Central memory CD8-positive, alpha-beta T cell (primary cell): ENCODE data around the gene TMPRSS11F.

ENCODE experiments used
- ATAC-seq: fragments of 150-1000 bp; cut with Tn5 transposase; replicated peaks from 2 replicates; pipeline ENCODE4 v1.10.0; 2022; ENCODE audit warnings: mild to moderate bottlenecking, moderate FRiP score, moderate number of reproducible peaks; ENCODE audit not compliant: poor library complexity, severe bottlenecking; ENCODE audit errors: extremely low read depth
- DNase-seq, 2 donors: peaks; one replicate each; pipeline ENCODE4 v3.0.0; 2021; ENCODE audit warnings: low spot score in 2 of 2
- H3K27ac Mint-ChIP-seq: one replicate; pipeline ENCODE4 v1.8.0; 2022; ENCODE audit warnings: low read depth, mild to moderate bottlenecking, moderate library complexity, mixed read lengths
- H3K27me3 Mint-ChIP-seq: one replicate; pipeline ENCODE4 v1.8.0; 2022; ENCODE audit warnings: mixed read lengths
- H3K36me3 Mint-ChIP-seq: one replicate; pipeline ENCODE4 v1.8.0; 2022; ENCODE audit warnings: mild to moderate bottlenecking, moderate library complexity, mixed read lengths; ENCODE audit not compliant: insufficient read depth
- H3K4me1 Mint-ChIP-seq: one replicate; pipeline ENCODE4 v1.8.0; 2022; ENCODE audit warnings: mixed read lengths
- H3K4me3 Mint-ChIP-seq: one replicate; pipeline ENCODE4 v1.8.0; 2022; ENCODE audit warnings: mild to moderate bottlenecking, moderate library complexity, mixed read lengths
- H3K9me3 Mint-ChIP-seq: one replicate; pipeline ENCODE4 v1.8.0; 2022; ENCODE audit warnings: mixed read lengths

Gene TMPRSS11F

GRCh38 chr4:68070302-68070701, 59.4 kb downstream of the TMPRSS11F start:
- Mint-ChIP-seq H3K36me3 (no peaks in the 10 kb centered on the region), H3K9me3 (no peaks in the 10 kb centered on the region), H3K4me1 (no peaks in the 10 kb centered on the region), H3K27ac (no peak overlapping the region), H3K27me3 (no peaks in the 10 kb centered on the region), H3K4me3 (no peak overlapping the region)
- no peak for DNase-seq
- no peak for ATAC-seq

- H3K27me3 Mint-ChIP-seq, result no peaks in the 10 kb centered on the region
- no peak overlapping the region for H3K27ac Mint-ChIP-seq
- no peaks in the 10 kb centered on the region for H3K9me3 Mint-ChIP-seq
- DNase-seq (no peak), ATAC-seq (no peak)
- no peak overlapping the region for H3K4me3 Mint-ChIP-seq
- H3K4me1 Mint-ChIP-seq, result no peaks in the 10 kb centered on the region
- no peaks in the 10 kb centered on the region for H3K36me3 Mint-ChIP-seq
Observed at GRCh38 chr4:68062501-68062900, 67.2 kb downstream of the TMPRSS11F start.

GRCh38 chr4:68038272-68038671, 91.4 kb downstream of the TMPRSS11F start:
- H3K4me1 Mint-ChIP-seq, result no peaks in the 10 kb centered on the region
- H3K9me3 Mint-ChIP-seq, result no peaks in the 10 kb centered on the region
- H3K27ac Mint-ChIP-seq, result no peak overlapping the region
- no peaks in the 10 kb centered on the region for H3K36me3 Mint-ChIP-seq
- H3K27me3 Mint-ChIP-seq, result no peaks in the 10 kb centered on the region
- DNase-seq (no peak), ATAC-seq (no peak)
- H3K4me3 Mint-ChIP-seq, result no peak overlapping the region

- no peak overlapping the region for H3K4me3 Mint-ChIP-seq
- H3K27me3 Mint-ChIP-seq, result no peaks in the 10 kb centered on the region
- no peaks in the 10 kb centered on the region for H3K36me3 Mint-ChIP-seq
- ATAC-seq (no peak), DNase-seq (no peak)
- H3K4me1 Mint-ChIP-seq, result no peaks in the 10 kb centered on the region
- no peak overlapping the region for H3K27ac Mint-ChIP-seq
- peaks cover 13% of the 10 kb centered on the region for H3K9me3 Mint-ChIP-seq
Observed at GRCh38 chr4:68021185-68021584, 108.5 kb downstream of the TMPRSS11F start.

GRCh38 chr4:68011684-68012083, 118.0 kb downstream of the TMPRSS11F start:
- H3K36me3 Mint-ChIP-seq, result no peaks in the 10 kb centered on the region
- DNase-seq (no peak), ATAC-seq (no peak)
- no peak overlapping the region for H3K4me3 Mint-ChIP-seq
- no peak overlapping the region for H3K27ac Mint-ChIP-seq
- H3K4me1 Mint-ChIP-seq, result no peaks in the 10 kb centered on the region
- H3K9me3 Mint-ChIP-seq, result peaks cover 6% of the 10 kb centered on the region
- H3K27me3 Mint-ChIP-seq, result no peaks in the 10 kb centered on the region
